Measurements from ENCODE around the gene SIK3. TPM values are rescaled to one million over a fixed set of nuclear protein-coding genes. Genes with fewer than 3 reads are reported as not detected.

SIK3 gene
- total and polyA plus RNA-seq, 12 donors = 11.7 to 176 (median 25.2) TPM

DNA sequence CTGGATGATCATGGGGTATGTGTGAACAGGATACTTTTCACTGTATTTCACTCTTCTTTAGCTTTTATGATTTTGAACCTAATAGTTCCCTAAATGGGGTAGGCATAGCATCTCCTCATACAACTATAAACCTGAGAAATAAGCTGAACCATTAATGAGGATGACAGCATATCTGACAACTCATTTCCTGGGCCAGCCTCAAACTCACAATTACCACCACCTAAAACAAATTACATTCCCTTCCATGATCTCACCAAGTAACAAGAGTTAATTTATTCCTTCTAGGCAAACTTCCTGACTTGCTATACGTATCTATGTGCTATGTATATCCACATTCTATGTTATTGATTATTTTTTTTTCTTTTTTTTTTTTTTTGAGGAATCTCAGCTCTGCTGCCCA, 23.0 kb downstream of the SIK3 start:
- H3K36me3 ChIP-seq (replicated peaks in 1 of 2) = no peaks in the 10 kb centered on the region
- WGBS, 4 donors = 85 to 93% (median 92%) methylated on average over 1 of the region's 1 CpG
- intact Hi-C loops (cut with DNase I) = no loop called here
- no peak overlapping the region for H3K27ac ChIP-seq
- DNase-seq = no peak
- no peak overlapping the region for H3K4me3 ChIP-seq
- no peaks in the 10 kb centered on the region for H3K9me3 ChIP-seq (replicated peaks in 1 of 3)
- H3K27me3 ChIP-seq = no peaks in the 10 kb centered on the region
- TF ChIP-seq POLR2A (IDR thresholded peaks at IDR 0.05) = no peak
- TF ChIP-seq, protein P1, sequence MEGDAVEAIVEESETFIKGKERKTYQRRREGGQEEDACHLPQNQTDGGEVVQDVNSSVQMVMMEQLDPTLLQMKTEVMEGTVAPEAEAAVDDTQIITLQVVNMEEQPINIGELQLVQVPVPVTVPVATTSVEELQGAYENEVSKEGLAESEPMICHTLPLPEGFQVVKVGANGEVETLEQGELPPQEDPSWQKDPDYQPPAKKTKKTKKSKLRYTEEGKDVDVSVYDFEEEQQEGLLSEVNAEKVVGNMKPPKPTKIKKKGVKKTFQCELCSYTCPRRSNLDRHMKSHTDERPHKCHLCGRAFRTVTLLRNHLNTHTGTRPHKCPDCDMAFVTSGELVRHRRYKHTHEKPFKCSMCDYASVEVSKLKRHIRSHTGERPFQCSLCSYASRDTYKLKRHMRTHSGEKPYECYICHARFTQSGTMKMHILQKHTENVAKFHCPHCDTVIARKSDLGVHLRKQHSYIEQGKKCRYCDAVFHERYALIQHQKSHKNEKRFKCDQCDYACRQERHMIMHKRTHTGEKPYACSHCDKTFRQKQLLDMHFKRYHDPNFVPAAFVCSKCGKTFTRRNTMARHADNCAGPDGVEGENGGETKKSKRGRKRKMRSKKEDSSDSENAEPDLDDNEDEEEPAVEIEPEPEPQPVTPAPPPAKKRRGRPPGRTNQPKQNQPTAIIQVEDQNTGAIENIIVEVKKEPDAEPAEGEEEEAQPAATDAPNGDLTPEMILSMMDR (IDR thresholded peaks at IDR 0.05) = no peak
- H3K4me1 ChIP-seq (replicated peaks in 1 of 2) = peaks cover 30 to 63% of the 10 kb centered on the region in 2 donors

DNA sequence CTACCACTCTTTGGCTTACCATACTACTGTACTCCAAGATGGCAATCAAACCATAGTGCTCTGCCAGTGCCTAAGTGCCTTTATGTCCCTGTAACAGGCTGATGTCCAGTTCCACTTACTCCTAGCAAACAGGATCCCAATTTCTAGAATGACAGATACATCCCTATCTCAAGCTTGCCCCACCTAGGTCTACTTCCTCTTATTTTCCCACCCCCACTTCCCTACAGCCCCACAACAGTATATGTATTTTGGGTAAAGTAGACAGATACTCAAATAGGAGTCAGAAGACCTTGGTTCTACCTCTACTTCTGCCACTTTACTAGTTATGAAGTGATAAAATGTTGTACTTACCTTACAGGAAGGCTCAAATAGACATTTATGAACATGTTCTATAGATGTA, 24.1 kb downstream of the SIK3 start:
- H3K9me3 ChIP-seq (replicated peaks in 1 of 3) = no peaks in the 10 kb centered on the region
- DNase-seq = no peak
- H3K4me1 ChIP-seq (replicated peaks in 1 of 2) = peaks cover 33 to 71% of the 10 kb centered on the region in 2 donors
- no peak overlapping the region for H3K4me3 ChIP-seq
- no peaks in the 10 kb centered on the region for H3K27me3 ChIP-seq
- H3K27ac ChIP-seq = no peak overlapping the region
- intact Hi-C loops (cut with DNase I) = no loop called here
- no peak for TF ChIP-seq POLR2A (IDR thresholded peaks at IDR 0.05)
- TF ChIP-seq, protein P1 (IDR thresholded peaks at IDR 0.05) = no peak
- no peaks in the 10 kb centered on the region for H3K36me3 ChIP-seq (replicated peaks in 1 of 2)

DNA sequence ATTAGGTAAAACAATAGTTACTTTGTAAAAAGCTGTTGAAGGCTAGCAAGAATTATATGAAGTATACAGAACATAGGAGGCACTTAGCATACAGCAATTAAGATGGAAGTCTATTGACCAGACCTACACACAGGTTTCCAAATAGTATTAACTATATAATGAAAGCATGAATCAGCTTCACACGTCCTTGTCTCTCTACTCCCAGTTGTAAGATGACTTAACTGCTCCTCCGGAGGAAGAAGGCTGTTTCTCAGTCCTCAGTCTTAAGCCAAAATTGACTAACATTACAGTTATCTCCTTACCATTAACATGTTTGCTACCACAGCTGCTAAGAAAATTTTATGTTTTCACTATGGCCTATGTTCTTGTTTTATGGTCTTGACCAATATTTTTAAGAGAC, 24.7 kb downstream of the SIK3 start:
- Histone ChIP-seq H3K27me3 (no peaks in the 10 kb centered on the region), H3K9me3 (replicated peaks in 1 of 3) (no peaks in the 10 kb centered on the region), H3K4me3 (no peak overlapping the region), H3K36me3 (replicated peaks in 1 of 2) (no peaks in the 10 kb centered on the region), H3K4me1 (replicated peaks in 1 of 2) (peaks cover 33 to 68% of the 10 kb centered on the region in 2 donors), H3K27ac (peak overlapping the region in 2 of 5 donors; percentile 56 to 74)
- TF ChIP-seq, protein P1 (IDR thresholded peaks at IDR 0.05) = no peak
- no peak for TF ChIP-seq POLR2A (IDR thresholded peaks at IDR 0.05)
- DNase-seq = no peak
- 42 to 63% (median 54%) methylated on average over 2 of the region's 2 CpGs for WGBS, 4 donors
- intact Hi-C loops (cut with DNase I) = no loop called here

DNA sequence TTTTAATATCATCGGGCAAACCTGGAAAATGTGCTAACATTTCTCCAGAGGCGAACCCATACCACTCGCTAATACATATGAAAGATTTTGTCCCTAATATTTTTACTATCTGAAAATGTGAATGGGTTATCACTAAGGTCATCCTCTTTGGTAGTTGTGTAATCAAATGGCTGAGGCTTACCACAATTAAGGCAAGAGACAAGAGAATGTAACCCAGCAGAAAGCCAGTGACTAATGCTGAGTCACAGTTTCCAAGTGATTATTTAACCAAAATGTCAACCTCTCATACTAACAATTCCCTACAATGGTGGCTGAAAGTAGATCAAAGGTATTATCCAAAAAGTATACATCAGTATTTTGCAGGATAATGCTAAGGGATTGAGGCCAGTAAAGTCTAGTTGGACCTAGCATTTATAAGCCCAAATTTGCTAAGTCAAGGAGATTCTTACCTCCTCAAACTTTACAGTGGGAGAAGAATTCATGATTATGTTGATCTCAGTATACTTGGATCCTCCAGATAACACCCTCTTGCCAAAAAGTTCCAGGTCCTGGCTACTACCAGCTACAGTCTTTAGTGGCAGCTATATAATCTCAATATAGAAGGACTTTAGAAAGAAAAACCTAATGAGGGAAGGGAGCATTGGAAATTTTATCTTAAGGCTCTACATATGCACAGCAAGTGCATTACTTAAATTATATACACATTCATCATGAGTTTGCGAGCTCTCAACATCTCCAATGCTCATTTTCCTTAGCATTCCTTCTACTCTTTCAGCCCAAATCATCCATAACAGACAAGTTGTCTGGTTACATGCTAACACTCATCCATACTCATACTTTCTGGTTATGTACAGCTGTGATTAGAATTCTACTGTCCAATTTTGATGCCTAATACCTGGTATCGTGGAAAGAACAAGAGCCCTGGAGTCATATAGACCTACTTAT, 25.4 kb downstream of the SIK3 start:
- peak overlapping the region in 4 of 5 donors; percentile 49 to 74 (median 56) for H3K27ac ChIP-seq
- H3K4me3 ChIP-seq = no peak overlapping the region
- no peaks in the 10 kb centered on the region for H3K9me3 ChIP-seq (replicated peaks in 1 of 3)
- H3K4me1 ChIP-seq (replicated peaks in 1 of 2) = peaks cover 33 to 63% of the 10 kb centered on the region in 2 donors
- intact Hi-C loops (cut with DNase I) = no loop called here
- H3K27me3 ChIP-seq = no peaks in the 10 kb centered on the region
- peak in 5 of 7 donors; percentile 33 to 63 (median 43) for DNase-seq
- 45 to 62% (median 53%) methylated on average over 5 of the region's 5 CpGs for WGBS, 4 donors
- no peaks in the 10 kb centered on the region for H3K36me3 ChIP-seq (replicated peaks in 1 of 2)
- TF ChIP-seq, protein P1 (IDR thresholded peaks at IDR 0.05) = no peak
- TF ChIP-seq POLR2A (IDR thresholded peaks at IDR 0.05) = no peak

Measured in adrenal gland (tissue), 12 donors.